GM20431 (cell line): ENCODE measurements around the gene CACNG6.

Source experiments
- in situ Hi-C: fragments of 300-500 bp; cut with MseI, MboI; formaldehyde crosslinking; loops from one replicate; pipeline ENCODE4 v1.15.0; 2020; ENCODE audit warnings: low sequenced_read_pairs; ENCODE audit not compliant: unreplicated experiment

Gene CACNG6

DNA sequence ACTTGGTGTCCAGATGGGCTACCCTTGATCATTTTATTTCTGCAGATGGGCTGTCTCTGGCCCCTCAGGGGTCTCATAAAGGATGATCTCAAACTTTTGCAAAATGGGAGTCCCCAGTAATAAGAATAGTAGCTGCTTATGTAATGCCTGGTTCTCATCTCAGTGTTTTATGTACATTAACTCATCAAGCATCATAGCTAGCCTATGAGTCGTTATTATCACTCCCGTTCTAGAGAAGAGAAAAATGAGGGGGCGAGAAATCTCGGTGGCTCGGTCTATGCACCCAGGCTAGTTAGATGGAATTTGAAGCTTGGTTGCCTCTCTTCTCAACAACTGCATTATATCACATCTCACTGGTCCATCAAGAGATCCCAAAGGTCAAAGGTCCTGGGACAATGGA lies 3.4 kb downstream of the CACNG6 start:
- in situ Hi-C loops, result no loop called here

- in situ Hi-C loops, result no loop called here
Observed at GRCh38 chr19:53998223-53998622, 6.8 kb downstream of the CACNG6 start.

DNA sequence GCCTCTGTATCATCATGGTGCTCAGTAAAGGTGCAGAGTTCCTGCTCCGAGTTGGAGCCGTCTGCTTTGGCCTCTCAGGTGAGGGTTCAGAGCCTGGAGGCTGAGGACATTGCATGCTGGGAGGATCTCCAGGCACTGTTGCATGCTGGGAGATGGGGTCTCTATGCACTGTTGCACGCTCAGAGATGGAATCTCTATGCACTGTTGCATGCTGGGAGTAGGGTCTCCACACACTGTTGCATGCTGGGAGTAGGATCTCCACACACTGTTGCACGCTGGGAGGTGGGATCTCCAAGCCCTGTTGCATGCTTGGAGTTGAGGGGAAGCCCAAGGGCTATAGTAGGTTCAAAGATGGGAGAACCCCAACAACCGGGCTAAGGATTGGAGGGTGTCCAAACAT lies 8.3 kb downstream of the CACNG6 start:
- in situ Hi-C loops, result no loop called here

DNA sequence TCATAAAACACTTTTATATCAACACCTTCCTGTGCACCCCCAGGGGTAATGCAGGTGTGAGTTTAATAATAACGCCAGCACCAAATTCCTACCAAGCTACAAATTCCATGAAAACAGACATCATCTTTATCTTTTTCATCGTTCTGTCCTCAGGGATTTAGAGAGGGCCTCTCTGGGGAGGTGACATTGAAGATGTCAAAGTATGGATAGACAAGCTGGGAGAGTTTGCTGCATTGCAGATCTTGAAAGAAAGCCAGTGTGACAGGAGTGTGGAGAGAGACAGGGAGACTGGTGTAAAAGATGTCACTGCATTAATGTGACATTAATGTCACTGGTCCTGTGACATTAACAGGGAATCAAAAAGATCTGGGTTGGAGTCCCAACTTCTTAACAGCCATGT lies 10.1 kb downstream of the CACNG6 start:
- in situ Hi-C loops, result no loop called here

DNA sequence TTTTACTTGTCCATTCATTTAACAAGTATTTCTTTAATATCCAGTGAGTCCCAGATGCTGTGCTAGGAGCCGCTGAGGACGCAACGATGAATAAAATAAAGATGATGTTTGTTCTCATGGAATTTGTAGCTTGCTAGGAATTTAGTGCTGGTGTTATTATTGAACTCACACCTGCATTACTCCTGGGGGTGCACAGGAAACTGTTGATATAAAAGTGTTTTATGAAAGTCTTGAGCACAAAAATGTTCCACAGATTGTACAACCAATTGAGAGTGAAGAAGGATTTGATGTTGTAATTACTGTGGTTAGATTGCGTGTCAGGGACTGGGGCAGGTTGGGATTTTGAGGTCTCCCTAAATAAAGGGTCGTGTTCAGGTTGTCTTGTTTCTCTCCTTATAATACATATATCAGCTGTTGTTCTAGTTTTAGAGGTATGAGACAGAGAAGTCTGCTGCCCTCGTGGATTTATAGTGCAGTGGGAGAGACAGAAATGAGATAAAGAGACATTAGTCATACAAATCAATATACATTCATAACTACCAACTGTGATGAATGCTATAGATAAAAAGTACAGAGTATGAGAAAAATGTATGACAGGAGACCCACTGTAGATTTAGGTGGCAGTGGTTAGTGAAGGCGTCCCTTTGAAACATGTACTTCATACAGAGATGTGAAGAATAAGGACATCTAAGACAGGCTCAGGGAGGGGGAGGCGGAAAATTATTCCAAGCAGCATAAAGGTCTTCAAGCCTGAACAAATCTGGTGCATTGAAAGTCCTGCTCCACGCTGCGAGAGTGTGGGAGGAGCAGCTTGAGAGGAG lies 11.3 kb downstream of the CACNG6 start:
- in situ Hi-C loops, result no loop called here

GRCh38 chr19:54009440-54009839 lies 18.0 kb downstream of the CACNG6 start:
- in situ Hi-C loops, result no loop called here

- in situ Hi-C loops, result no loop called here
Observed at GRCh38 chr19:54010474-54010873, 19.0 kb downstream of the CACNG6 start.

- in situ Hi-C loops, result no loop called here
Observed at GRCh38 chr19:54011507-54012211, 20.2 kb downstream of the CACNG6 start.

DNA sequence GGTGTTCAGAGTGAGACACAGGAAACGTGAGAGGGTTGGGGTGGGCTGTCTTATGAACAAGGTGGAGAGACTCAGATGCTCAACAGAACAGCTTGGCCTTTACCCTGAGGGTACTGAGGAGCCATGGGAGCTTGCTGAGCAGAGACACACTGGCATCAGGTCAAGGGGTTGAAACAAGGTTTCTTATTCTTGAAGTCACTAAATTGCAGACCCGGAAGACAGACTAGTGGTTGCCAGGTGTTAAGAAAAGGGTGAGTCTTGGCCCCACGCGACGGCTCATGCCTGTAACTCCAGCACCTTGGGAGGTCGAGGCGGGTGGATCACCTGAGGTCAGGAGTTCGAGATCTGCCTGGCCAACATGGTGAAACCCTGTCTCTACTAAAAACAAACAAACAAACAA lies 22.4 kb downstream of the CACNG6 start:
- in situ Hi-C loops, result no loop called here

- in situ Hi-C loops, result no loop called here
Observed at GRCh38 chr19:54014920-54015560, 23.6 kb downstream of the CACNG6 start.

- in situ Hi-C loops, result no loop called here
Observed at GRCh38 chr19:54017261-54017660, 25.8 kb downstream of the CACNG6 start.

GRCh38 chr19:54021363-54021762 lies 29.9 kb downstream of the CACNG6 start:
- in situ Hi-C loops, result no loop called here

DNA sequence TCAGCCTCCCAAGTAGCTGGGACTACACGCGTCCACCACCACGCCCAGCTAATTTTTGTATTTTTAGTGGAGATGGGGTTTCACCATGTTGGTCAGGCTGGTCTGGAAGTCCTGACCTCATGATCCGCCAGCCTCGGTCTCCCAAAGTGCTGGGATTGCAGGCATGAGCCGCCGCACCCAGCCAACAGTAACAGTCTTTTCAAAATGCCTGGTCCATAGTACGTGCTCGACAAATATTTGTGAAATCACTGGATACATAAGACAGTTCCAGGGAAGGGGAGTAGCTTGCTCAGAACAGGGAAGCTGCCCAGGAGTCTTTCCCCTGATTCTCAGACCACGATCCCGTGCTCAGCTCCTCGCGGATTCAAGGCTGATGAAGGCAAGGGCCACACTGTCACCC lies 30.5 kb downstream of the CACNG6 start:
- in situ Hi-C loops, result no loop called here

GRCh38 chr19:54023191-54023590 lies 31.8 kb downstream of the CACNG6 start:
- in situ Hi-C loops, result no loop called here

DNA sequence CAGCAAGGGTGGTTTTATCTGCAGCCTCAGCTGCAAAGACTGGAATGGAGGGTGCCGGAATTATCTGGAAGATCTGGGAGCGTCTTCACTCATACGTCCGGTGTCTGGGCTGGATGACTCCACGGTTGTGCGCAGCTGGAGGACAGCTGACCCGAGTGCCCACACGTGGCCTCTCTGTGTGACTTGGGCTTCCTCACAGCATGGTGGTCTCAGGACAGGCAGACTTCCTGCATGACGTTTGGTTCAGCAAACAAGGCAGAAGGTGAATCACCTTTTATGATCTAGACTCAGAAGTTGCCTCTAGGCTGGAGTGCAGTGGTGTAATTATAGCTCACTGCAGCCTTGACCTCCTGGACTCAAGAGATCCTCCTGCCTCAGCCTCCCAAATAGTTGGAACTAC lies 33.2 kb downstream of the CACNG6 start:
- in situ Hi-C loops, result no loop called here

DNA sequence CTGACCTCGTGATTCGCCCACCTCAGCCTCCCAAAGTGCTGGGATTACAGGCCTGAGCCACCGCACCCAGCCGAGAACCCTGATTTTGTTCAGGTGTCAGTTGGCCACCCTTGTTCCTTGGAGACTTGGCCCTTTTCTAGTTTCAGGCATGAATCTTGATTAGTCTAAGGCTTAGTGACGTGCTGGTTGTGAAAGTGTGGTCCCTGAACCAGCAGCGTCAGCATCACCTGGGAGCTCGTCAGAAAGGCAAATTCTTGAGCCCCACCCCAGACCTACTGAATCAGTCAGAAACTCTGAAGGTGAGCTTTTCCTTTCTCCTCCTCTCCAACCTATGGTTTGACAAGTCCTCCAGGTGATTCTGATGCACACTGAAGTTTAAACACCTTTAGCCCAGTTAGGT lies 35.2 kb downstream of the CACNG6 start:
- in situ Hi-C loops, result no loop called here

DNA sequence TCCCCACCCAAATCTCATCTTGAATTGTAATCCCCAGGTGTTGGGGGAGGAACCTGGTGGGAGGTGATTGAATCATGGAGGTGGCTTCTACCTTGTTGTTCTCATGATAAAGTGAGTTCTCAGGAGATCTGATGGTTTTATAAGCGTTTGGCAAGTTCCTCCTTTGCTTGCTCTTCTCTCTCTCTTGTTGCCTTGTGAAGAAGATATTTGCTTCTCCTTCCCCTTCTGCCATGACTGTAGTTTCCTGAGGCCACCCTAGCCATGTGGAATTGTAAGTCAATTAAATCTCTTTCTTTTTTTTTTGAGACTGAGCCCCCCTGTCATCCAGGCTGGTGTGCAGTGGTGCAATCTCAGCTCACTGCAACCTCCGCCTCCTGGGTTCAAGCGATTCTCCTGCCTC lies 37.9 kb downstream of the CACNG6 start:
- in situ Hi-C loops, result no loop called here

- in situ Hi-C loops, result no loop called here
Observed at GRCh38 chr19:54029930-54030490, 38.6 kb downstream of the CACNG6 start.

DNA sequence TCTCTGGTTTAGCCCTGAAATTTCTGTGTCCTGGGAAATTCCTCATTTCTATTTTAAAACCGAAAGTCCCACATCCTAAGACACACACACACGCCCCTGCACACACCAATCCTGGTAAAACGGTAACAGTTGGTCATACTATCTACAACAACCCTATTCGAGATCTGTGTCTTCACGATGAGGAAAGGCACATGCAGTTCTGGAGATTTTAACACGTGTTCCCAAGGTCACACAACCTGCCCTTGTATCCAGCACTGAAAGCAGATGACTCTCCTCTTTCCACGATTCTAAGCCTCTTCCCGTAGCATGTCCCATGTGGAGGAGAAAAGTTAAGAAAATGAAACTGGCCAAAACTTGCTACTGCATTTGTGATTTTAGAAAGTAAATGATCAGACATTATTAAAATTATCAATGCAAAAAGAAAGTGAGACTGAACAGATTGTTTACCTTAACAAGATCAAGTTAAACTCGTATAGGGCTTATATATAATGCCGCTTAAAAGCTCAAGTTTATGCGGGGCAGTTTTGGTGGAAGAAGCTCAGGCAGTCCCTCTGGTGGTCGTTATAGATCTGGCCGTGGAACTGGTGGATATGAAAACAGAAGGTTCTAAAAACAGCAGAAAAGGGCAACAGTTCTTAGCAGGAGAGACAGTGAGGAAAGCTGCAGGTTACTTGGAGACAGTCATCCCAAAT lies 39.6 kb downstream of the CACNG6 start:
- in situ Hi-C loops, result no loop called here
